SIG-M5 treated with dmso at 0.1 percent for 504 hours (cell line): ENCODE results near the gene ATAD3A.

Experiments used
- DNase-seq: peaks from one replicate; lab custom pipeline; 2025; ENCODE audit not compliant: unreplicated experiment; lab: John Stamatoyannopoulos, UW

ATAD3A gene

DNA sequence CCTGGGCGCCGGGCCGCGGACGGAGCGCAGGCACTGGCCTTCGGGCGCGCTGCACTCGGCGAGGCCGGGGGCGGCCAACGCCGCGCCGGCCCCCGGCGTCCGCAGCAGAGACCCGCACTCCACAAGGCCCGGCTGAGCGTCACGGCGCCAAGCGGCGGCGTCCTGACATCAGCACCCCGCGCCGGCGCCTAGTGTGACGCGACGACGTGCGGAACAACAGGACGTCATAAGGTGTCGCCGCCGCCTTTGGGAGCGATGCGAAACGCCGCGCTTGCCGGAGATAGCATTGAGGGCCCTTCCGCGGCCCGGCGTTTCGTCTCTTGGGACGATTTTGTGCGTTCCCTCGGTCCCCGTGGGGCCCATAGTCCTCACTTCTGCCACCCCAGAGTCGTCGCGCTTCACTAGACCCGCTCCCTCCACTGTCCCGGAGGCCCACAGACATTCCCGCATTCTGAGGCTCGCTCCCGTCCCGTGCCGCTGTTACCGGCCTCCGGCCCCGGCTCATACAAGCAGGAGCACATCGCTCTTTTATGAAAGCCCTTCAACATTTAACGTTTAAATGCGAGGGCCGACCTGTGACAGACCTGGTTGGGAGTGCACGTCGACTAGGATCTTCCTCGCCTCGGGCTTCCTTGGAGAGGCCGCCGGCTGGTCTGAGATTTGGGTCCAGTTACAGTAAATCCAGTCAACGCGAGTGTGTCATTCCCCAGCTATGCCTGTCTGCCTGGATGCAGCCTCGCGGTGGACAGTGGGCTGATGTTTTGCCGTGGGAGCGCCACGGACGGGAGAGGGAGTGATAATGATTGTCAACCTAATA, 63.0 kb downstream of the ATAD3A start, which contains the start of gene SSU72:
Gene SSU72, minus strand, starts transcription at position 143 of the 817 bp plus-strand sequence. CDS start 306 bp downstream, outside the sequence.
- peak; percentile 78 for DNase-seq

DNA sequence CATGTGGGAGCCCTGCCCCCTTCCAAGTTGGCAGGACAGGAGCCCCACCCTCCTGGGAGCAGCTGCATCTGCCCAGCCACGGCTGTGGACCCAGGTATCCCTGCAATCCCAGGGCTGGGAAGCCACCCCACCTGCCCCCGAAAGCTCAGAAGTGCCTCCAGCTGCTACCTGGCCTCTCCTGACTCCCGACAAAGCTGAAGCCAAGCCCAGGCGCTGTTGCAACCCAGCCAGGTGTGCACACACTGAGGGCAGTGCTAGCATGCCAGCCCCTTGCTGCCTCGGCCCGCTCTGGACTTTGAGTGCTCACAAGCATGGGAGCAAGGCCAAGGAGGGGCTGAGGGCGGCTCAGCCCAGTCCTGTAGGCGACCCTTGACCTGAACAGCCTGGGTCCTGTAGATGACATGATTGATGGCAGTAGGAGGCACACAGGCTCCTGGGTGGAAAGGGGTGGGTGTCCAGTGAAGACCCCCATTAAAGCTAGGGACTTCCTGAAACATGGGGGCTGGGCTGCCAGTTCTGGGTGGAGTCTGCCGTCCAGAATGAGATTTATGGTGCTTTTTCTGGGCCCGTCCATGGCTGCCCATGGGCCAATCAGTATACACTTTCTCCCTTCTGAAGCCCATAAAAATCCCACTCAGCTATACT, 65.5 kb downstream of the ATAD3A start:
- no peak for DNase-seq

DNA sequence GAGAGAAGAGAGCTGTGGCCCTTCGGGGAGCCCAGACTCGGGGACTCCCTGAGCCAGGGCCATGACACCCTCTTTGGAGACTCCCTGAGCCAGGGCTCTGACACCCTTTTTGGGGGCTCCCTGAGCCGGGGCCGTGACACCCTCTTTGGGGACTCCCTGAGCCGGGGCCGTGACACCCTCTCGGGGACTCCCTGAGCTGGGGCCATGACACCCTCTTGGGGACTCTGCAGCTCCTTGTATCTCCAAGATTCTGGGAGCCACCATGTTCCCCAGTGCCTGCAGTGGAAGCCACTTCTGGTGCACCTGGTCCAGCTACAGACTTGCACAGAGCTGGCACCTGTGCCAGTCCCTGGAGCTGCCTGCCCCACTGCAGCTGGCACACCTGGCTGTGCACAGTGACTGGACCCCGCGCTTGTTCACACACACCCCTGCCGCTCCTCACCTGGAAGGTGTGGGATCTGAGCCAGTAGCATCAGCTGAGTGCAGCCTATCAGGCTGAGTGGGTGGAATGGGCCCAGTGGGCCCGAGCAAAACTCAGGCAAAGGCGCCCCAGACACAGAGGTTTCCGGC, 66.5 kb downstream of the ATAD3A start:
- DNase-seq: no peak

DNA sequence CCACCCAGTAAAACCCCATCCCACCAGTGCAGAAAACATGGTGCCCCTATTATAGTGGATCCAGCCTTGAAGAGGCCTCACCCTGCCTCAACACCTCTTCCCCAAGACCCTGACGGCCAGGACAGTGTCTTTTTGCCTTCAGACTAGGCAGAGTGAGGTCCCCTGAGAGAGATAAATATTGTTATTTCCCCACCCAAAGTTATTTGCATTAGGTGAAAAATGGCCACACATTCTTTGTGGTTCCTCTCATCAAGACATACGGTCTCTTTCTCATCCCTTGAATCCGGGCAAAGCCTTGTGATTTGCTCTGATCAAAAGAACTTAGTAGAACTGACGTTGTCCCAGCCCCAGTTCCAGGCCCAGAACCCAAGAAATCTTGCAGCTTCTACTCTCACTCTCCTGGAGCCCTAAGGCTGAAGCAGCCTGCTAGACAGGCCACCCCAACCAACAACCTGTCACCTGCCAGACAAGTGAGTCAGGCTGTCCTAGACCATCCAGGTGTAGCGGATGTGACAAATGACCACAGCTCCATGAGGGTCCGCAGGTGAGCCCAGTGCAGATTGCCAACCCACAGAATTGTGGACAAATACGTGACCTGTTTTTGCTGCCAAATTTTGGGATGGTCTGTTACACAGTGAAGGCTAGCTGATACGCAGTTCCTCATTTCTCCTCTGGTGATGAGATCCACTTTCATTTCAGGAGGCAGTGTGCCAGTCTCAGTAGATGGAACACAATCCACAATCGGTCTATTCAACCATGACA, 70.8 kb downstream of the ATAD3A start:
- no peak for DNase-seq

DNA sequence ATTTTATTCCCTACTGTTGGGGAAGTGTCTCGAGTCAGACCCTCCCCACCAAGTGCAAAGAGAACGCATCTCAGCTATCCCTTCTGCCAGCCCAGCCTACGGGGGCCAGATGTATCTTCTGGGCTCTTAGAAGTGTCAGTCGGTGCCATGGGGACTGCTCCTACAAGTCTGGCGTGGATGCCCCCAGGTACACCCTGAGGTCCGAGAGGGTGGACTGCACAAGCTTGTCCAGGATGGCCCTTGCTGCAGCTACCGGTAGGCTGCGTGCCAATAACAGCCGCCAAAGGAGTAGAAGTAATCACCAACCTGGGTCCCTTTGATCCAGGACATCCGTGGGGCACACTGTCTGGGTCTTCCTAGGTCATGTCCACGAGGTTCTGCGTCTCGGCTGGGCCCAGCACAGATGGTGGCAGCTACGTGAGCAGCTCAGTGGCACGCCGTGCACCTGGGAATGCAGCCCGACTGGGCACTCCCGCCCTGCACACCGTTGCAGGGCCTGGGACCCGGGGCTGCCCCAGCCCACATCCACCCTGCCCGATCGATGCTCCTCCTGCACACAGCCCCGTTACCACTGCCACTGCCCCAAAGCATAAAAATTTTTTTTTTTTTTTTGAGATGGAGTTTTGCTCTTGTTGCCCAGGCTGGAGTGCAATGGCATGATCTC, 71.5 kb downstream of the ATAD3A start:
- DNase-seq: no peak
